Adrenal gland (tissue), 12 donors: Measurements from ENCODE around the gene SEMA4G. TPM values are rescaled to one million over a fixed set of nuclear protein-coding genes. Genes with fewer than 3 reads are reported as not detected.

Source experiments
- DNase-seq, 7 donors: peaks; one replicate each; pipeline ENCODE4 v3.0.0-alpha.2; 2019 to 2020
- H3K27ac ChIP-seq, 5 donors: fragments of 200-600 bp; sonication (generic) in 4 of 5; 1 replicate in 3 of 5; 2 replicates in 2 of 5; pipeline versions ENCODE4 v1.5.1 to v1.8.0; 2016 to 2020; ENCODE audit warnings: mild to moderate bottlenecking in 1 of 5
- H3K27me3 ChIP-seq: fragments of 200-600 bp; 2 replicates; pipeline ENCODE4 v1.8.0; 2021
- H3K36me3 ChIP-seq, 2 donors: fragments of 200-600 bp; replicated peaks in 1 of 2; 1 replicate in 1 of 2; 2 replicates in 1 of 2; pipeline versions ENCODE4 v1.5.1 to v1.8.0; 2018 to 2022
- H3K4me1 ChIP-seq, 2 donors: fragments of 200-600 bp; replicated peaks in 1 of 2; 1 replicate in 1 of 2; 2 replicates in 1 of 2; pipeline versions ENCODE4 v1.5.1 to v1.8.0; 2018 to 2021
- H3K4me3 ChIP-seq, 4 donors: fragments of 200-600 bp; sonication (generic) in 3 of 4; one replicate each; pipeline ENCODE4 v1.5.1; 2016 to 2018
- H3K9me3 ChIP-seq, 3 donors: fragments of 200-600 bp; sonication (generic) in 1 of 3; replicated peaks in 1 of 3; 1 replicate in 2 of 3; 2 replicates in 1 of 3; pipeline versions ENCODE4 v1.5.1 to v1.8.0; 2016 to 2021
- CTCF ChIP-seq, 6 experiments: fragments of 450-650 bp in 4 of 6; fragments of 200-600 bp in 2 of 6; sonication (generic) in 1 of 6; IDR thresholded peaks; 1 replicate in 5 of 6; 2 replicates in 1 of 6; pipeline versions ENCODE4 v1.5.1 to v1.8.0; 2016 to 2021; ENCODE audit warnings: antibody characterized with exemption in 6 of 6, mild to moderate bottlenecking in 2 of 6, moderate library complexity in 1 of 6
- POLR2A ChIP-seq, 2 donors: fragments of 450-650 bp; IDR thresholded peaks; one replicate each; pipeline ENCODE4 v1.6.1; 2017; ENCODE audit warnings: antibody characterized with exemption in 2 of 2, mild to moderate bottlenecking in 2 of 2, moderate library complexity in 1 of 2
- WGBS, 4 donors: extraction: QIAGEN DNeasy Blood & Tissue Kit in 2 of 4; methylation state at CpG; one replicate each; pipeline versions ENCODE4 v1.1.5 to v1.1.7; 2013 to 2017; 5-methylcytosine and 5-hydroxymethylcytosine counted together
- intact Hi-C, 2 donors: fragments of 100-400 bp; cut with DNase I; formaldehyde crosslinking; loops; one replicate each; pipeline versions ENCODE4 v1.14.1 to v1.15.0; 2022 to 2023
- polyA plus RNA-seq, 3 donors: library from polyadenylated mRNA; stranded (reverse); fragments of 200-250 nt in 2 of 3; fragments of 350-450 nt in 1 of 3; fragmentation: Illumina TruSeq in 1 of 3; extraction: RNeasy Lipid Tissue Mini Kit (QIAGEN cat#74804) in 1 of 3; gene quantifications; one replicate each; pipeline ENCODE4 v1.2.3, GENCODE V29; 2013 to 2014
- total RNA-seq, 9 donors: library from RNA; depleted of rRNA in 4 of 9; stranded (reverse); fragments of >200 nt in 4 of 9; fragments of 120-200 nt in 1 of 9; fragmentation: NEBNext Ultra II Directional in 1 of 9; extraction: Animal tissue kit (Norgen Biotek cat#: 25700) in 1 of 9; gene quantifications; one replicate each; pipeline versions ENCODE4 v1.1.0 to v1.2.4, GENCODE V29; 2013 to 2023
- donor health status: healthy with polysubstance abuse.
- donor health status: Bipolar disorder and iron deficiency.
- donor health status: DM: yes; HTN: yes; CAD: no.
- donor health status: DM: no; HTN: no; CAD: no.
- donor health status: DM: no; HTN: no; CAD: no.
- donor health status: DM: yes; HTN: yes; CAD: no.

The SEMA4G gene
- total and polyA plus RNA-seq, 12 donors, result 6.0 to 21.5 (median 14.0) TPM

GRCh38 chr10:100976906-100977305 is 7.6 kb downstream of the SEMA4G start:
- Histone ChIP-seq H3K36me3 (peaks cover 0 to 33% of the 10 kb centered on the region in 2 donors), H3K27me3 (no peaks in the 10 kb centered on the region), H3K4me1 (no peaks in the 10 kb centered on the region), H3K4me3 (no peak overlapping the region), H3K9me3 (no peaks in the 10 kb centered on the region), H3K27ac (no peak overlapping the region)
- intact Hi-C loops, result no loop called here
- TF ChIP-seq POLR2A (IDR thresholded peaks at IDR 0.05), result no peak
- TF ChIP-seq CTCF (IDR thresholded peaks at IDR 0.05), result no peak
- 88 to 92% (median 89%) methylated on average over 3 of the region's 3 CpGs for WGBS, 4 donors
- DNase-seq, result peak in 1 of 7 donors; percentile 8

- Histone ChIP-seq H3K4me1 (no peaks in the 10 kb centered on the region), H3K9me3 (no peaks in the 10 kb centered on the region), H3K4me3 (no peak overlapping the region), H3K27ac (no peak overlapping the region), H3K36me3 (peaks cover 0 to 37% of the 10 kb centered on the region in 2 donors), H3K27me3 (no peaks in the 10 kb centered on the region)
- intact Hi-C loops, result no loop called here
- DNase-seq, result peak in 1 of 7 donors; percentile 45
- 84 to 85% (median 84%) methylated on average over 6 of the region's 6 CpGs for WGBS, 4 donors
- TF ChIP-seq CTCF (IDR thresholded peaks at IDR 0.05) (no peak), POLR2A (IDR thresholded peaks at IDR 0.05) (no peak)
These were observed 8.1 kb downstream of the SEMA4G start for GRCh38 chr10:100977436-100977835.

- Histone ChIP-seq H3K36me3 (peaks cover 0 to 45% of the 10 kb centered on the region in 2 donors), H3K4me1 (no peaks in the 10 kb centered on the region), H3K27ac (no peak overlapping the region), H3K9me3 (no peaks in the 10 kb centered on the region), H3K27me3 (no peaks in the 10 kb centered on the region), H3K4me3 (no peak overlapping the region)
- WGBS, 4 donors, result 87 to 89% (median 89%) methylated on average over 13 of the region's 13 CpGs
- no peak for TF ChIP-seq POLR2A (IDR thresholded peaks at IDR 0.05)
- no peak for TF ChIP-seq CTCF (IDR thresholded peaks at IDR 0.05)
- DNase-seq, result peak in 4 of 7 donors; percentile 5 to 43 (median 13)
- intact Hi-C loops, result no loop called here
These were observed 9.0 kb downstream of the SEMA4G start for GRCh38 chr10:100978121-100978900.

GRCh38 chr10:100978901-100979195 is 9.5 kb downstream of the SEMA4G start:
- Histone ChIP-seq H3K27ac (no peak overlapping the region), H3K36me3 (peaks cover 0 to 50% of the 10 kb centered on the region in 2 donors), H3K9me3 (no peaks in the 10 kb centered on the region), H3K4me1 (no peaks in the 10 kb centered on the region), H3K27me3 (no peaks in the 10 kb centered on the region), H3K4me3 (no peak overlapping the region)
- no peak for TF ChIP-seq CTCF (IDR thresholded peaks at IDR 0.05)
- TF ChIP-seq POLR2A (IDR thresholded peaks at IDR 0.05), result no peak
- intact Hi-C loops, result no loop called here
- WGBS, 4 donors, result 84 to 97% (median 86%) methylated on average over 6 to 10 of the region's 10 CpGs
- DNase-seq, result peak in 2 of 7 donors; percentile 6 to 11
